ENCODE data around the gene PUS7. TPM values are rescaled to one million over a fixed set of nuclear protein-coding genes. Genes with fewer than 3 reads are reported as not detected.
A peak's percentile ranks its signal among the peaks of the same experiment; 100 is the strongest.

The PUS7 gene
- total RNA-seq, 4 donors from 2014 or later = 14.1 to 20.6 (median 16.3) TPM

- TF ChIP-seq POLR2A (IDR thresholded peaks at IDR 0.05) = no peak
- no peak for TF ChIP-seq CTCF (IDR thresholded peaks at IDR 0.05)
- intact Hi-C loops (cut with DNase I; ENCODE audit: low total_unique reads) = no loop called here
- no peak overlapping the region for H3K4me3 ChIP-seq (ENCODE audit: low read depth, poor library complexity, severe bottlenecking)
- peak in 1 of 2 donors; percentile 72 for DNase-seq (ENCODE audit: low spot score in 2 of 2)
- 79 to 94% methylated on average over 4 of the region's 4 CpGs for WGBS, 2 donors
Measured at GRCh38 chr7:105512415-105512814, 9.7 kb downstream of the PUS7 start.

GRCh38 chr7:105502173-105502572, 19.9 kb downstream of the PUS7 start:
- TF ChIP-seq POLR2A (IDR thresholded peaks at IDR 0.05) (no peak), CTCF (IDR thresholded peaks at IDR 0.05) (no peak)
- intact Hi-C loops (cut with DNase I; ENCODE audit: low total_unique reads) = no loop called here
- WGBS, 2 donors = 94% methylated on average over 9 of the region's 9 CpGs
- no peak overlapping the region for H3K4me3 ChIP-seq (ENCODE audit: low read depth, poor library complexity, severe bottlenecking)
- DNase-seq (ENCODE audit: low spot score in 2 of 2) = peak in 1 of 2 donors; percentile 54

- no peak overlapping the region for H3K4me3 ChIP-seq (ENCODE audit: low read depth, poor library complexity, severe bottlenecking)
- intact Hi-C loops (cut with DNase I; ENCODE audit: low total_unique reads) = no loop called here
- DNase-seq (ENCODE audit: low spot score in 2 of 2) = no peak
- TF ChIP-seq CTCF (IDR thresholded peaks at IDR 0.05) (no peak), POLR2A (IDR thresholded peaks at IDR 0.05) (no peak)
- 76 to 84% methylated on average over 5 of the region's 5 CpGs for WGBS, 2 donors
Measured at GRCh38 chr7:105497016-105497415, 25.1 kb downstream of the PUS7 start.

GRCh38 chr7:105496521-105496920, 25.6 kb downstream of the PUS7 start:
- intact Hi-C loops (cut with DNase I; ENCODE audit: low total_unique reads) = no loop called here
- 71 to 83% methylated on average over 2 of the region's 2 CpGs for WGBS, 2 donors
- DNase-seq (ENCODE audit: low spot score in 2 of 2) = no peak
- H3K4me3 ChIP-seq (ENCODE audit: low read depth, poor library complexity, severe bottlenecking) = no peak overlapping the region
- no peak for TF ChIP-seq POLR2A (IDR thresholded peaks at IDR 0.05)

GRCh38 chr7:105493923-105494315, 28.2 kb downstream of the PUS7 start:
- TF ChIP-seq CTCF (IDR thresholded peaks at IDR 0.05) = no peak
- no peak for TF ChIP-seq POLR2A (IDR thresholded peaks at IDR 0.05)
- H3K4me3 ChIP-seq (ENCODE audit: low read depth, poor library complexity, severe bottlenecking) = no peak overlapping the region
- 88 to 92% methylated on average over 5 of the region's 5 CpGs for WGBS, 2 donors
- DNase-seq (ENCODE audit: low spot score in 2 of 2) = no peak
- intact Hi-C loops (cut with DNase I; ENCODE audit: low total_unique reads) = no loop called here

GRCh38 chr7:105493196-105493922, 28.7 kb downstream of the PUS7 start:
- intact Hi-C loops (cut with DNase I; ENCODE audit: low total_unique reads) = no loop called here
- TF ChIP-seq CTCF (IDR thresholded peaks at IDR 0.05) (no peak), POLR2A (IDR thresholded peaks at IDR 0.05) (no peak)

More at GRCh38 chr7:105493196-105493922, 28.7 kb downstream of the PUS7 start:
- no peak overlapping the region for H3K4me3 ChIP-seq (ENCODE audit: low read depth, poor library complexity, severe bottlenecking)
- WGBS, 2 donors = 69 to 81% methylated on average over 7 of the region's 7 CpGs
- DNase-seq (ENCODE audit: low spot score in 2 of 2) = no peak
